NCI-H1048 (cell line): ENCODE measurements around the gene GPX2.

Source experiments
- DNase-seq: peaks from one replicate; lab custom pipeline; 2025; lab: John Stamatoyannopoulos, UW

The GPX2 gene

GRCh38 chr14:64958743-64959142, 16.2 kb upstream of the GPX2 start:
- DNase-seq: no peak

GRCh38 chr14:64958201-64958600, 15.7 kb upstream of the GPX2 start:
- no peak for DNase-seq

GRCh38 chr14:64956697-64957406, 14.3 kb upstream of the GPX2 start:
- no peak for DNase-seq

GRCh38 chr14:64955297-64955696, 12.8 kb upstream of the GPX2 start:
- no peak for DNase-seq

- no peak for DNase-seq
Measured at GRCh38 chr14:64954491-64955240, 12.1 kb upstream of the GPX2 start.

GRCh38 chr14:64953661-64954060, 11.1 kb upstream of the GPX2 start:
- no peak for DNase-seq

- DNase-seq: no peak
Measured at GRCh38 chr14:64953310-64953654, 10.7 kb upstream of the GPX2 start.

- no peak for DNase-seq
Measured at GRCh38 chr14:64952598-64953309, 10.2 kb upstream of the GPX2 start.

- DNase-seq: no peak
Measured at GRCh38 chr14:64951724-64952123, 9.2 kb upstream of the GPX2 start.

- no peak for DNase-seq
Measured at GRCh38 chr14:64951291-64951690, 8.7 kb upstream of the GPX2 start.

GRCh38 chr14:64950889-64951288, 8.3 kb upstream of the GPX2 start:
- no peak for DNase-seq

GRCh38 chr14:64948612-64949210, 6.2 kb upstream of the GPX2 start:
- DNase-seq: no peak

- DNase-seq: no peak
Measured at GRCh38 chr14:64947710-64948611, 5.4 kb upstream of the GPX2 start.

- no peak for DNase-seq
Measured at GRCh38 chr14:64946310-64947045, 3.9 kb upstream of the GPX2 start.

GRCh38 chr14:64945431-64946178, 3.1 kb upstream of the GPX2 start:
- DNase-seq: no peak

GRCh38 chr14:64944861-64945260, 2.3 kb upstream of the GPX2 start:
- no peak for DNase-seq

GRCh38 chr14:64944041-64944440, 1.5 kb upstream of the GPX2 start:
- no peak for DNase-seq

- DNase-seq: no peak
Measured at GRCh38 chr14:64943556-64943955, 1.0 kb upstream of the GPX2 start.

GRCh38 chr14:64940336-64940910, 2.1 kb downstream of the GPX2 start:
- DNase-seq: no peak

GRCh38 chr14:64939817-64940190, 2.7 kb downstream of the GPX2 start:
- no peak for DNase-seq
